ENCODE measurements around the gene HMMR.

The HMMR gene

DNA sequence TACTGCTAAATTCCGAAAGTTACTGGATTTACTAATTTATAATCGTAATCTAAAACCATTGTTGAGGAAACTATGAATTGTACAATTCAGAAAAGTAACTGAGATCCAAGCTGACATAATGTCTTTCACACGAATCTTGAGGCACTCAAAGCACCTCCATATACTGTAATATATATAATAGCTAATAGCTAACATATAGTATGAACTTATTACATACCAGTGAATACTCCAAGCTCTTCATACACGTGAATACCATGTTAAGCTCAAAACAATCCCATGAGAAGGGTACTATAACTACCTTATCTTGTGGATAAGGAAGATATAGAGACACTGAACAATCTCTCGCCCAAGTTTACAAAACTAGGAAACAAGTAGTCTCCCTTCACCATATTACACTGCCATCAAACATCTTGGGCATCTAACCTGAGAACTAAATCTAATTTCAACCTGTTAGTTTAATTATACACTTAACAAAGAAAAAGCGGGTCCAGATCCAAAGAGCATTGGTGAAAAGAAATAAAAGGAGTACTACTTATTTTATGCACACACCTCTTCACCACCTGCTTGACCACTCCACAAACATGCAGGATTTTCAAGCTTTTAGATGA is 1.6 kb upstream of the HMMR start:
- no peak for DNase-seq

DNA sequence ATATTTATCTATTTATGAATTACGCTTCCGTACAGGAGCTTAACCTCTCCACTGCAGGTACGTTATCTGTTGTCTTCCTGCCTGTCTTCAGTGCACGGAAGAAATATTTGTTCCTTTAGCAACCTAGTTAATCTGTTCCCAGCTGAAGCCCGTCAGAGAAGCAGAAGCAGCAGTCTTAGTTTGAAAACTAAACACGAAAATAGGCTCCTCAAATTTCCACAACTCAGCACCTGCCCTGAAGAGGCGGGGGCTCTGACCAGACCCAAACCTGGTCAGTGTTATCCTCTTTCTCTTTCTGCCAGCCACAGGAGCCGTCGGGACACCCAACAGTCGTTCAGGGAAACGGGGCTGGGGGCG is 992 bp upstream of the HMMR start:
- DNase-seq, result no peak

DNA sequence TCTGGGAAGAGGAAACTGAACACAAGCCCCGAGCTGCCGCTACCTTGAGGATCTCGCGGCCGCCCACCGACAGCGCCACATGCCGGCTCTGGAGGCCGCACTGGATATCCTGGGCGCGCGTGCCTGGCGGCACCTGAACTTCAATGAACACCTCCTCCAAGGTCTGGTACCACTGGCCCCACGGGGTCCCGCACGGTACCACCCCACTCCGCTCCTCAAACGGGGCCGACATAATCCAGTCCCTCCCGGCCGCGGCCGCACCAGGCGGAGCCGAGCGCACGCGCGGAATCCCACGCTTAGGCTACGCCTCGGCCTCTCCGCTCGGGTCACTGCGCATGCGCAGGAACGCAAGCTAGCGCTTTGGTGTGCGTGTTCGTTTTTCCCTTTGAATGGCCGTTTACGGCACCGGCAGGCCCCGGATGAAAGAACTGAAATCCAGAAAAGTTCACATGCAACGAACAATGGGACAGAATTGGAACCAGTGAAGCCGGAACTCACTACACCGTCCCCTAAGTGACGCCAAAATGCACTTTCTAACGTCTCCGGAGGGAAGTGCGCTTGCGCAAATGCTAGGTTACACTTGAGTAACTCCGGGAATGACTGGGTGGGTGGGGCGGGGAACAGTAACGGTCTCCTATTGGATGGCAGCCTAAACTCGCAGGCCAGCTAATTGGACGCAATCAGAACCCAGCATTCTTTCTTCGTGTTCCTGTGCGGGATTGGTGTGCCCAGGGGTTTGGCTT is 442 bp upstream of the HMMR start, which contains the start of gene NUDCD2:
Gene NUDCD2, minus strand, starts transcription at position 284 of the 743 bp plus-strand sequence. Its CDS starts 52 bp downstream, at position 232.
- DNase-seq, result peak; percentile 95 to 96

- DNase-seq, result no peak
Measured at GRCh38 chr5:163463063-163463435, 2.6 kb downstream of the HMMR start.

DNA sequence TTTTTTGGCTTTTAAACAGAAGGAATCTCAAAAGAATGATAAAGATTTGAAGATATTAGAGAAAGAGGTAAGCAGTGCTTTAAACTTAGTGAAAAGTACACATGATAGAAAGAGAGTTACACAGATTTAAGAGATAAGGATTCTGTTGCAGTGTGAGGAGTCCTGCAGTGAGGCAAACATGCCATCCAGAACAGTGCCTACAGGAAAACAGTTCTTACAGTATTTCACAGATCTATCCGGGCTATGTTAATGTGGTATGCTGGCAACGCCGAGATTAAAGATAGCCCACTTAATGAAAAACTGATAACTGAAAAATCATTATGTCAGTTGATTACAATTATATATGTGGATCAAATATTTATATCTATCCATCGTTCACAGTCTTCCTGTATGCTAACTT is 7.2 kb downstream of the HMMR start:
- DNase-seq, result no peak

DNA sequence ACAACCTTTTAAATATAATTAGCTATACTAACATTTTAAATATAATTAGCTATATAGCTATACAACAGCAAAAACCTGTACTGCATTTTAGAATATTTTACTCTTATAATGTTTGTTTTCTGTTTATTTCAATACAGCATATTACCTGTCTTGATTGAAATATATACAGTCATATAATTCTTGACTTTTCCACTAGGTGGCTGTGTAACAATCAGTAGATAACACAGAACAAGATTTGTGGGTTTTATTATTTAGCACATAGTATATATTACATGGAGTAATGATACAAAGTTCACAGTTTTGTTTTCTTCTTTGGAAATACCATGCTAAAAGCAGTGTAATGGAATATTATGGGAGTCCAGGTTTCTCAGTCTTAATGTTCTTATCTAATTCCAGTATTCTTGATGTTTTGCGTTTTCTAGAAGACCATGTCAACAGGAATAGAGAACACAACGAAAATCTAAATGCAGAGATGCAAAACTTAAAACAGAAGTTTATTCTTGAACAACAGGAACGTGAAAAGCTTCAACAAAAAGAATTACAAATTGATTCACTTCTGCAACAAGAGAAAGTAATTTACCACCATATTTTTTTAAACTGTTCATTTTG is 13.3 kb downstream of the HMMR start:
- DNase-seq, result peak in 1 of 2 donors; percentile 40

- no peak for DNase-seq
Measured at GRCh38 chr5:163475411-163475810, 15.0 kb downstream of the HMMR start.

DNA sequence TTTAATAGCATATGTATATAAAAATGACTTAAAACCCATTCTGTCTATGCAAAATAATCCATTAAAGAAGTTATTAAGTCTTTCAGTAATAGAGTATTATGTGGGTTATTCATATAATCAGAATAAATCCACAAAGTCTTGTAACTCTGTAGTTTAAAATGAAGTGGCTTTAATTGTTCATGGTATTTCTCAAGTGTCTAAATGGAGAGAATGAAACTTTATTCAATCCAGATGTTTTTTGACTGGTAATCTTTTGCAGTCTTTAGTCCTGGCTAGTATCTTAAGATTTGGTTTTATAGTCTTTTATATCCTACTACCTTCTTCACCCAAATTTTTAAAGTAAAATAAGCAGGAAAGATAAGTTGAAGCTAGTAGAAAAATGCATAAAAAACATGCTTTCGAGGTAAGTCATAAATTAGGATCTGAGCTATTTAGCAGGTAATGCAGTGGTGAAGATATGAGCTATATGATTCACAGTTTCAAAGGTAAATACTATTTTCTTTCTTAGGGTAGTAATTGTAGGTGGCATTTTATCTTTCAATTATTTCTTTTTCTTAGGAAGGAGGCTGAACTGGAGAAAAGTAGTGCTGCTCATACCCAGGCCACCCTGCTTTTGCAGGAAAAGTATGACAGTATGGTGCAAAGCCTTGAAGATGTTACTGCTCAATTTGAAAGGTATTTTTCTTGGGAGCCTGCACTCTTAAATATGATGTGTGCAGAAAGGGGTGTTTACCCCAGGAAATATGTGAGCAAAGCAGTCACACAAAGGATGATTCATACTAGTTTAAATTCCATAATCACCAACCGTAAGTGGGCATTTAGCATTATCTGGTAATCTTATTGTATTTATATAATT is 17.9 kb downstream of the HMMR start:
- no peak for DNase-seq

DNA sequence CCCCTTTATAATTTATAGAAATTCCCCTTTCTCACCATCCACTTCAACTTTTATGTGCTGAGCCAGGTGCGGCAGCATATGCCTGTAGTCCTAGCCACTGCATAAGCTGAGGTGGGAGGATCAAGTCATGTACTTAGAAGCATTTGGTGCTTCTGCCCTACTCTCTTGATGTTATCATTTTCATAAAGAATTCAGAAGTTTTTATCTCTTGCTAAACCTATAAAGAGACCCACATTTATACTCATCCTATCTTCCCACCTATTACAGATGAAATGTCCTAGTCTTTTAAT is 18.5 kb downstream of the HMMR start:
- no peak for DNase-seq

GRCh38 chr5:163489055-163489744 is 28.8 kb downstream of the HMMR start:
- DNase-seq, result peak in 1 of 2 donors; percentile 40

GRCh38 chr5:163489745-163490075 is 29.3 kb downstream of the HMMR start:
- no peak for DNase-seq

DNA sequence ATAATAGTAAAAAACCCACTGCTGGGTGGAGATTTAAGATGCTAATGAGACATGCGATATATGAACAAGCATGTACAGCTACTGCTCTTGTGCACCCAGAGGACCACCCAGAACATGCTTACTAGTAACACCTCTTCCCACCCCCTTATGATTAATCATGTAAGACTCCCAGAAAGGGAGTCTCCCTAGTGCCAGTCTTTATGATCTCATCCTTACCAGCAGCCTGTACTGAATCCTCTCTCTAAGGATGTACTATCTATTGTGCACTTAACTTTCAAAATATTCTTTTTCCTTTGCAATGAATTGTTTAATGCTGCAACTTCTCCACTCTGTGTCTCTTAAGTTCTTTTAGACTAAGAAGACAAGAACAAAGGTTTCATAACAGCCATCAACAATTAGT is 35.9 kb downstream of the HMMR start:
- DNase-seq, result no peak

DNA sequence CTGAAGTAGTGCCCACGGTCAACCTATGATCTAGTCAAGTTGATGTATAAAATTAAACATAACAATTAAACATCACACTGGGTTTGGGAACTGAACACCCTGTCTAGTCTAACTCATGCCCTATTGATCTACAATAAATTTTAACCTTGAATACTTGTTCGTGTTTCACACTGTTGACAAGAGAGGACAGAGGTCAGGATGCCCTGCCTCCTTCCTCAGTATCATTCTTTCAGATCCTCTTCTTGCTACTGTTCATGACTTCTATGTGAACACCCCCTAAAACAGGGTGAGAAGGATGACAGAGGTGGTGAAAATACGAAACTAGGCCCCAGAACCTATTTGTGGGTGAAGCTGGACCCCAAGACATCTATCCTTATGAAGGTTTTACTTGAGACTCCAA is 36.9 kb downstream of the HMMR start:
- DNase-seq, result no peak

GRCh38 chr5:163498886-163499285 is 38.5 kb downstream of the HMMR start:
- no peak for DNase-seq

GRCh38 chr5:163502521-163502920 is 42.1 kb downstream of the HMMR start:
- no peak for DNase-seq

- DNase-seq, result peak; percentile 34 to 56
Measured at GRCh38 chr5:163503106-163504078, 43.0 kb downstream of the HMMR start.

DNA sequence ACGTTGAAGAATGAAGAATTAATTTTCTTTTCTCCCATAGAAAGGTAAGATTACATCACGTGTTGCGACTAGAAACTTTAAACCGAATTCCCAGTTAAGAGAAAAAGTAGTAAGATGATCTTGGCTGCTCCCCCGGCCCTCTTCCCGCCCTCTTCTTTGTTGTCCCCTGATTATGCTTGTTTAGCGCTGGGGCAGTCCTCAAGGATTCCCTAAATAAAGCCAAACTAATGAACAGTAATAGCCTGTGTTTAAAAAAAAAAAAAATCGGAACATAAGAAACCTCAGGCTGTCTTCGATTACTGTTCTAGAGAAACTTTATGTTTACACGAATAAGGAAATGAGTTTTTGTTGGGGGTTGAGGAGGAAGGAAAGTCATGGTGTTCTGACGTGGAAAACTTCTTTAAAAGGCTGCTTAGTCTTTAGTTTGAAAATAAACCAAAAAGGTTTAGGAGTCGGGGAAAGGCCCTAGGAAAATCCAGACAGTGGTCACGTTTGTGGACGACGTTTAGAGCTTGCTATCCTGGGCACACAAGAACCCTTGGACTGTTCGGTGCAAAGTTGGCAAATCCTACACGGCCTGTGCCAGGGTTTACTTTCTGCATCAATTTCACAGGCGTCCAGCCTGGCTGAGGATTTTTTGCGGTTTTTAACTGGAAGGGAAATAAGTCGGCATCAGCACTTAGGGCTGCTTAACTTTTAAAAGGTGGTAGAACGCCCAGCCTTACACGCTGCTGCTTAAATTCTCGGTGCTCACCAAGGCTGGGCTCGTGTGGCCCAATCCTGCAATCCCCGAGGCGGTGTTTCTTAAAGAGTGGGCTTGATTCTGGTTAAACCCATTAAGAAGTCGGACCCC is 43.9 kb downstream of the HMMR start:
- peak; percentile 43 to 60 for DNase-seq

DNA sequence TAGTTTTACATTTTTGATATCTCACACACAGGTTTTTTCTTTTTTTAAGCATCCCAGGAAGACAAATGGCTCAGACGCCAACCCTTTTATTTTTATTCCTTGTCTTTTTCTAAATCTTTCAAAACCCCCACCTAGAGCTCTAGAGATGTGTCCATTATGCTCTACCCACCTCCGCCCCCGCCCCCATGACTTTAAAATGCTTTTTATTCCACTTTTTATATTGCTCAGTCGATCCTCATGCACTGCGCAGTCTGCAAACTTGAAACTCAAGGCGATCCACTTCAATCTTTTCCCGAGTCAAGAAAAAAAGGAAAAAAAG is 44.6 kb downstream of the HMMR start:
- DNase-seq, result no peak

GRCh38 chr5:163505368-163506094 is 45.1 kb downstream of the HMMR start, which contains the start of gene MAT2B:
Gene MAT2B (plus strand): TSS chr5:163505619. CDS start chr5:163505687, 68 bp downstream.
- peak; percentile 94 to 95 for DNase-seq

- DNase-seq, result no peak
Measured at GRCh38 chr5:163506095-163506457, 45.6 kb downstream of the HMMR start.
